DMS53 (cell line): ENCODE data around the gene PPP1R37.

Source experiments
- DNase-seq: peaks from one replicate; lab custom pipeline; 2025; lab: John Stamatoyannopoulos, UW

PPP1R37 gene

DNA sequence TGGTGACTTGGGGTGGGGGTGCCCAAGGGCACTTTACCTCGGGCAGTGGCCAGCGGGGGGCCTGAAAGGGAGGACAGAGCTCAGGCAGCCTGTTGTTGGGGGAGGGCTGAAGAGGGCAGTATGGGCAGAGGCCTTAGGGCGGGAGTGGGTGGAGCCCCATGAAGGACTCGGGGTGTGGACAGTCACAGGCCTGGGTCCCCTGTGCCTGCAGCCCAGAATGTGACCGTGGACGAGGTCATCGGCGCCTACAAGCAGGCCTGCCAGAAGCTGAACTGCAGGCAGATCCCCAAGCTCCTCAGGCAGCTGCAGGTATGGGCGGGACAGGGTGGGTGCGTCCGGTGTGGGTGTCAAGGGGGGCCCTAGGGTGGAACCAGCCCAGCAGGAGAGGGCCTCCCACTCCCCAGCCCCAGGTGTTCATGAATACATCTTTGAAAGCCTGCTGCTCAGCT lies 45.3 kb downstream of the PPP1R37 start:
- no peak for DNase-seq

DNA sequence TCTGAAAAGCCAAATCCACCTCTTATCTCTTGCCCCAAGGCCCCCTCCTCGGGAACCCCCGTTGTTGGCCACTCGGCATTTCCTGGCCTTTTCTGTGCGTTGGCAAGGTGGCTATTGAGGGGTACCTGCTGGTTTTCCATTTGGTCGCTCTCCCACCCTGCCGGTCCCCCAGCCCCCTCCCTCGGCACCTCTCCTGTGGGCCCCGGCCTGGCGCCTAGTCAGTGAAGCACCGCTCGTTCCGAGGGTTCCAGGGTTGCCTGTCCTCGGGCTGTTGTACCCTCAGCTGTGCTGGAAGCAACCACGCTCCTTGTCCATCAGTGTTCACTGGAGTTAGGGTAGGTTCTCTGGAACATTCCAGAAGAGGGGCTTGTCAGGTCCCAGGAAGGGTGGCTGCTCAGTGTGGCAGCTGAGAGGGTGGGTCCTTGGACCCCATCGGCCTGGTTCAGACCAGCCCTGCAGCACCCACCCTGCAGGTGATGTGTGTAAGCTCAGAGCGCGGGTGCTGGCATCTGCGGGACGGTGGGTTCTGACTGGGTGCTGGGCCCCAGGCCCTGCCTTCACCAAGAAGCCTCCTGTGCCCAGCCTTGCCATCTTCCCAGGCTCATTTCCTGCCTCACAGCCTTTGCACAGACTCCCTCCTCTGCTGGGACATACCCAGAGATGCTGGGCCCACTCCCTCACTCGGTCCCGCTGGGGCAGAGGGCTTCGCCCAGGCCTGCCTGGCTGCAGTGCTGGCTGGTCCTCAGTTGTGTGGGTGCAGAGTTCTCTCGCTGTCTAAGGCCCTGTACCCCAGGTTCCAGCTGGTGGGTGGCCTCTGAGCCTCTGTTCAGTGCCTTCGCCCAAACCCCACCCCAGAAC lies 46.5 kb downstream of the PPP1R37 start:
- no peak for DNase-seq

DNA sequence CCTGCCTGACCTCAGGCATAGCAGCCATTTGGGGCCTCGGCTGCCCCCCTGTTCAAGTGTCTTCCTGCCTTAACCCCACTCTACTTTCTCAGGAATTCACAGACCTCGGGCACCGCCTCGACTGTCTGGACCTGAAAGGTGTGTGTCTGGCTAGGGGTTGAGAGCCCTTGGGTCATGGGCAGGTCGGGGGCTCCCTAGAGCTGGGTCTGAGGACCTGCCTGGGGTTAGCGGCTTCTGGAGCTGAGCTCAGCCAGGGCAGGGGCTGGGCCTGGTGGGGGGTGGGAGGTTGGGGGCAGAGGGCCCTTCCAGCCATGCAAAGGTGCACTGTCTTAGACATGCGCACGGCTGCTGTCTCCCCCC lies 47.1 kb downstream of the PPP1R37 start:
- no peak for DNase-seq

DNA sequence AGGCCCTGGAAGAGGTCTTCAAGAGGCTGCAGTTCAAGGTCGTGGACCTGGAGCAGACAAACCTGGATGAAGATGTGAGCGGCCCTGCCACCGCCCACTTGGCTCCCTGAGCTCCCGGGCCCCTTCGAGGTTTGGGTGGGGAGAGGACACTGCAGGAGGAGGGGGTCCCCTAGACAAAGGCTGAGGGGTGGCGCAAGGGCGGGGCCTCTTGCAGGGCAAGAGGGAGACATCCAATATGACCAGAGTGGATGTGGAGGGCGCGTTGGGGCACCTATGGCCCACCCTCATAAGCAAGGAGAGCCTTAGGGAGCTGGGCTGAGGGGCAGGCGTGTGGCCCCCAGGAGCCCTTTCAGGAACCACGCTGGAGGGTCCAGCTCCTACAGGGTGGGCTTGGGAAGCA lies 47.6 kb downstream of the PPP1R37 start:
- DNase-seq, result no peak

DNA sequence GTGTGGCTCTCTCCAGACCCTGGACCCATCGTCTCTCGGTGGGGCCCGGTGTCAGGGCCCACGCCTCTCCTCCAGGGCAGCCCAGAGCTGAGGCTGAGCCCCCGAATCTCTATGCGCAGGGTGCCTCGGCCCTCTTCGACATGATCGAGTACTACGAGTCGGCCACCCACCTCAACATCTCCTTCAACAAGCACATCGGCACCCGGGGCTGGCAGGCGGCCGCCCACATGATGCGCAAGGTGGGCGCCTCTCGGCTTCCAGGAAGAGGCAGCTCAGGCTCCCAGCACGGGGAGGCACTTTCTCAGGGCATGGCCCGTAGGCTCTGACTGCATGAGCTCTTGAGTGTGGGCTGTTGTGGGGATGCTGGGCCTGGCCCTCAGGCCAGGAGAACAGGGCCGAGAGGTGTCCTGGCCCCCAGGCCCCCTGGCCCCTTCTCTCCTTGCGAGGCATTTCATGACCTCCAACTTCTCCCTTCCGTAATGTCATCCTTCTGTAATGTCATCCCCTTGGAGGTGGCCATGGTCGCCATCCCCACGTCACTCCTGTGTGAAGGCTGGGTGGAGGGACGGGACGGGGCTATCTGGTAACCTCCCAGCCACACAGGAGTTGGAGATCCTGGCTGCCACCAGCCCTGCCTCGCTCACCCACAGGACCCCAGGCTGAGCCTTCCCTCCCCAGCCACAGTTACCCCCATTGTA lies 48.4 kb downstream of the PPP1R37 start:
- DNase-seq, result no peak

DNA sequence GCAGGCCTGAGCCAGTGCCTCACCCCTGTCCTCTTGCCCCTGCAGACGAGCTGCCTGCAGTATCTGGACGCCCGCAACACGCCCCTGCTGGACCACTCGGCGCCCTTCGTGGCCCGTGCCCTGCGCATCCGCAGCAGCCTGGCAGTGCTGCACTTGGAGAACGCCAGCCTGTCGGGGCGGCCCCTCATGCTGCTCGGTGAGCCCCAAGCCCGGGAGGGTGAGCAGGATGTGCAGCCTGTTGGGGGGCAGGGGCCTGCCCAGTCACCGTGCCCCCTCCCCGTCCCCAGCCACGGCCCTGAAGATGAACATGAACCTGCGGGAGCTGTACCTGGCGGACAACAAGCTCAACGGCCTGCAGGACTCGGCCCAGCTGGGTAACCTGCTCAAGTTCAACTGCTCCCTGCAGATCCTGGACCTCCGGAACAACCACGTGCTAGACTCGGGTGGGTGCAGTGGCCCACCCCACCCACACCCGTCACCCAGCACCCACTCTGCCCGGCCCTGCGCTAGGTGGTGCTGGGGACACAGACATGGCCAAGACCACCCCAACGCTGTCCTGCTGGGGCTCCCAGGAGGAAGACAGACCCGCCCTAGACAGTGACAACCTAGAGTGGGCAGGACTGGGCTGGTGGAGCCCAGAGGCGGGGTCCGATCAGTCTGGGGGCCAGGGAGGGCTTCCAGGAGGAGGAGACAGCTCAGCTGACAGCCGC lies 49.2 kb downstream of the PPP1R37 start:
- DNase-seq, result no peak

DNA sequence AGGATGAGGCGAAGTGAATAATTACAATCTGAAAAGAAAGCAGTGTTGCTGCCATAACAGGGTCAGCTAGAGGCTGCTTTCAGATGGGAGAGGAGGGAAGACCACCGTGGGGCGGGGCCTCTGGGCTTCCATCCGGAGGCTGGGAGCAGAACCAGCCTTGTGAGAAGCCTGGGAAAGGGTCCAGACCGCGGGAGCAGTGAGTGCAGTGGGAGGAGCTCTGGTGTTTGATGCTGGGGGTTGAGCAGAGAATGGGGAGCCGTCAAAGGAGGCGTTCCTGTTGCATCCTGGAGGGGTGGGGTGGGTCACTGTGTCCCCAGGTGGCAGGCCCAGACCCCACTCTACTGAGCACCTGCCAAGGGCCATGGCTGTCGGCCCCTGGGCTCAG lies 49.7 kb downstream of the PPP1R37 start:
- DNase-seq, result no peak

DNA sequence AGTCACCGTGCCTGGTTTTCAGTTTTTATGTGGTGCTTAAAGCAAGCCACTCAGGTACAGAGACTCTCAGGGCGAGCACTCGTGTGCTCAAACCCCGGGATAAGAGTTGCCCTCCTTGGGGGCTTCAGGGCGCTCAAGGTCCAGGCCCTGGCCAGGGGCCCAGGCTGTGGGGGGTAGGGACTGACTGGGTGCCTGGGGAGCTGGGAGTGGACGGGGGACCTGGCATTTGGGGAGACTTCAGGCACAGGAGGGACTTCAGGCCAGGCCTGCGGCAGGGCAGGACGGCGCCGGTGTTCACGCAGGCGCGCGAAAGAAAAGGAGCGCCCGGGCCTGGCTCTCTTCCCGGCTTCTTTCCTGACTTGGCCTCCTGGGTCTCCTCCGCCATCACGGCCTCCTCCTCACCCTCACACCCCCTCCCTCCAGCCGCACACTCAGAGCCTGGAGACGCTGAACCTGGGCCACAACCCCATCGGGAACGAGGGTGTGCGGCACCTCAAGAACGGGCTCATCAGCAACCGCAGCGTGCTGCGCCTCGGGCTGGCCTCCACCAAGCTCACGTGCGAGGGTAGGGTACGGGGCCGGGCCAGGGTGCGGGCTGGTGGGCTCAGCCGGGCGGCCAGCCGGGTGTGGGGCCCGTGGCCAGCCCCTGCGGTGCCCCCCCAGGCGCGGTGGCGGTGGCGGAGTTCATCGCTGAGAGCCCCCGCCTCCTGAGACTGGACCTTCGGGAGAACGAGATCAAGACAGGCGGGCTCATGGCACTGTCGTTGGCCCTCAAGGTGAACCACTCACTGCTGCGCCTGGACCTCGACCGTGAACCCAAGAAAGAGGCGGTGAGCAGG lies 51.7 kb downstream of the PPP1R37 start:
- no peak for DNase-seq

DNA sequence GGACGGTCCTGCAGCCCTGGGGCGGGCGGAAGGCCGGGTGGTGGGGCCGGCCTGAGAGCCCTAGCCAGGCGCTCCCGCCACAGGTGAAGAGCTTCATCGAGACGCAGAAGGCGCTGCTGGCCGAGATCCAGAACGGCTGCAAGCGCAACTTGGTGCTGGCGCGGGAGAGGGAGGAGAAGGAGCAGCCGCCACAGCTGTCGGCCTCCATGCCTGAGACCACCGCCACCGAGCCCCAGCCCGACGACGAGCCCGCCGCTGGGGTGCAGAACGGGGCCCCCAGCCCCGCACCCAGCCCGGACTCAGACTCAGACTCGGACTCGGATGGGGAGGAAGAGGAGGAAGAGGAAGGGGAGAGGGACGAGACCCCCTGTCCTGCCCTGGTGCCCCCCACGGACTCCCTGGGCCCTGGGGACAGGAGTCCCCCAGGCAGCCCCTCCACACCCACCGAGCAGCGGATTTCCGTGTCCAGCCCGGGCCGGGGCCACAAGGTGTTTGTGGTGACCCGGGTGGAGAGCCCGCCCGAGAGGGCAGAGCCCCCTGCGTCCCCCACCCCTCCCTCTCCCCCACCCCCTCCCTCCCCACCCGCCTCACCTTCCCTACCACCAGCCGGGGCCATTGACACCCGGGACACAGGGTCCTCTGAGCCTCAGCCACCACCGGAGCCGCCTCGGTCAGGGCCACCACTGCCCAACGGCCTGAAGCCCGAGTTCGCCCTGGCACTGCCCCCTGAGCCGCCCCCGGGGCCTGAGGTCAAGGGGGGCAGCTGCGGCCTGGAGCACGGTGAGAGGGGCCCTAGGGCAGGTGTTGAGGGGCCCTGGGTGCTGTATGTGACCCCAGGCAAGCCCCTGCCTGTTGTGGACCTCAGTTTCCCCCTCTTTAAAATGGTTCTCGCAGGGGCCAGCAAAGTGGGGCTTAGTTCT lies 52.6 kb downstream of the PPP1R37 start:
- DNase-seq, result no peak

DNA sequence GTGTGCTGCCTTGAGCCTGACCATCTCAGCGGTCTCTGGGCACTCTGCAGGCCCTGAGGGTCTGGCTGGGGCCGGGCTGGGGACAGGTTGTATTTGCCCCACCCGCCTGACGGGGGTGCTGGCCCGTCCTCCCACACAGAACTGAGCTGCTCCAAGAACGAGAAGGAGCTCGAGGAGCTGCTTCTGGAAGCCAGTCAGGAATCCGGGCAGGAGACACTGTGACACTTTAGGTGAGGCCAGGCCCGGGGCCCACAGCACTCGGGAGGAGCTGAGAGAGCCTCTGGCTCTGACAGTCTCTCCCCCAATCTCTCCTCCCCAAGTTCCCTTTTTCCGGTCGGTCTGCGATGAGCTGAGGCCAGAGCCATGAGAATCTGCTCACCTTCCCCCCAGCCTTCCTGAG lies 53.3 kb downstream of the PPP1R37 start:
- no peak for DNase-seq

DNA sequence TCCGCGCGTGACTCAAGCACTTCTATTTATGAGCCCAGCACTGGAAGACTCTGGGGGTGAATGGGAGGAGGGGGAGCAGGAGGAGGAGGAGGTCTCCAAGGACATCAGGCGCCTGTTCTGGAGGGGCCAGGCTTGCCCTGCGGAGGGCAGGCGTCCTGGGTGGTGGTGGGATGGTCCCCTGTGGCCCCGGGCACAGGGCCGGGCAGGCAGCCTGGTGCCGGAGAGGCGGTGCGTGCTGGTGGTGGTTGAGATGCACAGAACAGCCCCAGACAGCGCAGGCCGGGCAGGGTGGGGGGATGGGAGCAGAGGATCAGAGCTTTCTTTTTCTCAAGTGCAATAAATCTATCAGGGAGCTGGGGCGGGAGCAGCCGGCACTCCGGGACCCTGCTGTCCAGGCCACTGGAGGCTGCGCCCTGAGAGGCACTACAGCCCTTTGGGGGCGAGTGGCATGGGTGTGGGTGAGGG lies 53.8 kb downstream of the PPP1R37 start:
- DNase-seq, result no peak

DNA sequence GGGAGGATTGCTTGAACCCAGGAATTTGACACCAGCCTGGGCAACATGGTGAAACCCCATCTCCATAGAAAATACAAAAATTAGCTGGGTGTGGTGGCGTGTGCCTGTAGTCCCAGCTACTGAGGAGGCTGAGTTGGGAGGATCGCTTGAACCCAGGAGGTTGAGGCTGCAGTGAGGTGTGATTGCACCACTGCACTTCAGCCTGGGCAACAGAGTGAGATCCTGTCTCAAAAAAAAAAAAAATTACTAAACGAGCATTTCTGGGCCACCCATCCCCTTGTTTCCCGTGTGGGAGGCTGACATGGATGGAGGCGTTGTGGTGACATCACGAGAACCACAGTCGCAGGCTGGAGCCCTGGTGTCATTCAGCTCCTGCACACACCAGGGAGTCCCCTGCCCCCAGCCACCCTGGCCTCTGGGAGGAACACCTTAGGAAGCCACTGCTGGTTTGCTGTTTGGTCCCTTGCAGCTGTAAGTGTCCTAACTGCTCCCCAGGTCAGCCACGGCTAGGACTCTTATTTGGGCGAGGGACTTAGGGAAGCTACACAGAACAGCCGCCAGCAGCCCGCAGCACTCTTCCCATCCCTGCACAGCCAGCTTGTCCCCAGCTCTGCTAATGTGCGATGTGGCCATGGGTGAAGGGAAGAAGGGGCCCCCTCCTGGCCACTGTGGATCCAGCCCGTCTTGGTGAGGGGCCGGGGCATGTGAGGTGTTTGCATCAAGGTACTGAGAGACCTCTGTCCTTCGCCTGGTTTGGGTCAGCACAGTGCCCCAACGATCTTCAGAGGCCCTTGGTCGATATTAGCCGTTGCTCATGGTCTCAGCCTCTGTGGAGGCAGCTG lies 55.1 kb downstream of the PPP1R37 start:
- DNase-seq, result no peak

DNA sequence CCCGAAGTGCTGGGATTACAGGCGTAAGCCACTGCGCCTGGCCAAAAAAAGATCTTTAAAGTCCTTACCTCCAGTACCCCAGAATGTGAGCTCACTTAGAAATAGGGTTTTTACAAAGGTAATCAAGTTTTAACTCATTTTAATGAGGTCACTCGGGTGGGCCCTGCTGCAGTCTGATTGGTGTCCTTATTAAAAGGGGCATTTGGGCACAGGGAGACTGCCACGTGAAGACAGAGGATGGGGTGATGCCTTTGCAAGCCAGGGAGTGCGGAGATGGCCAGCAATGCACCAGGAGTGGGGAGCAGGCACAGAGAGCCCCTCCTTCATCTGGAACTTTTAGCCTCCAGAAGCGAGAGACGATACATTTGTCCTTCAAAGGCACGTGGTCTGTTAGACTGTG lies 56.1 kb downstream of the PPP1R37 start:
- no peak for DNase-seq

DNA sequence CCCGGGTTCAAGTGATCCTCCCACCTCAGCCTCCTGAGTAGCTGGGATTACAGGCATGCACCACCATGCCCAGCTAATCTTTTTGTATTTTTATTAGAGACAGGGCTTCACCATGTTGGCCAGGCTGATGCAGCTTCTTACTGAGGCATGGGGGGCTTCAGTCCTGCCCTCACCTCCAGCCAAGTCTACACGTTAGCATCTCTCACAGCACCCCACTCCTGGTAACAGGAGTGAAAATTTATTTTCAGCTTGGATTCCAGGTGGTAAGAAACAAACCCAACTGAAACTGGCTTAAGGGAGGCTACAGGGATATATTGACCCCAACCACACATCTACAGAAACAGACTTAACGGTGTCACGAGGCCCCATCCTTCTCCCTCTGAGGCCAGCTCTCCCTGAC lies 57.2 kb downstream of the PPP1R37 start:
- DNase-seq, result no peak

DNA sequence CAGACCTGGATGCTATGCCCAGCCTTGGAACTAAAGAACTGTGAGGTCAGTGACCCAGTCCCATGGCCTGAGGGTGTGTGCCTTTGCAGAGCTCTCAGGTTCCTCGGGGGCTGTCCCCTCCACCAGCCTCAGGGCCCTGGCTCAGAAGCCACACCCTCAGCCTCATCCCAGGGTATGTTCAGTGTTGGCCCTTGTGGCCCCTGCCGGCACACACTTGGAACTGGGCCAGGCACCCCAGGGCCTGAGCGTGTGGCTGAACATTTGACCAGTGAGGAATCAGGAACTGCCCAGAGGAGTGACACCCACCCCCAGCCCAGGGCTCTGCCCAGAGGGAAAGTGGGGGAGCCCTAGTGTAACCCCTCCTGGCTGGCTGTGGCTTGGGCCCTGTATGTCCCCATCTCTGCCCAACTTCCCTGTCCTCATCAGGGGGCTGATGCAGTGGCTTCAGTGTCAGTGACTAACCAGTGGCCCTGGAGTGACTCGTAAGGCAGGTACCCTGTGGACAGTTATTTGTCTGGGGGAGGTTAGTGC lies 57.8 kb downstream of the PPP1R37 start:
- DNase-seq, result no peak

DNA sequence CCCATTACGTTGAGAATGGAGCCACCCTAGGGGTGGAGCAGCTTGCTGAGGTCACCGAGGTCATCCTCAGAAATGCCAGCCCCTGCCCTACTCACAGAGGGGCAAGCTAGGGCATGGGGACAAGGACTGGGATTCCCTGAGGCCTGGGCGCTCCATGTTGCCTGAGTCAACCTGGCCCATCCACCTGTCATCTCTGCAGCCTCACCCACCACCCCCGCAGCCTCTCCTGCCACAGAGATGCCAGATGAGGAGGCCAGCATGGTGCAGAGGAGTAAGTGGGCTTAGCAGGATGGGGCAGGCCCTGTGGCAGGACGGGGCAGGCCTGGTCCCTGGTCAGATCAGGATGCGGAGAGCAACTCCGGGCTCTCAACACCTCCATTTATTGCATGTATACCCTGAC lies 58.3 kb downstream of the PPP1R37 start:
- no peak for DNase-seq

DNA sequence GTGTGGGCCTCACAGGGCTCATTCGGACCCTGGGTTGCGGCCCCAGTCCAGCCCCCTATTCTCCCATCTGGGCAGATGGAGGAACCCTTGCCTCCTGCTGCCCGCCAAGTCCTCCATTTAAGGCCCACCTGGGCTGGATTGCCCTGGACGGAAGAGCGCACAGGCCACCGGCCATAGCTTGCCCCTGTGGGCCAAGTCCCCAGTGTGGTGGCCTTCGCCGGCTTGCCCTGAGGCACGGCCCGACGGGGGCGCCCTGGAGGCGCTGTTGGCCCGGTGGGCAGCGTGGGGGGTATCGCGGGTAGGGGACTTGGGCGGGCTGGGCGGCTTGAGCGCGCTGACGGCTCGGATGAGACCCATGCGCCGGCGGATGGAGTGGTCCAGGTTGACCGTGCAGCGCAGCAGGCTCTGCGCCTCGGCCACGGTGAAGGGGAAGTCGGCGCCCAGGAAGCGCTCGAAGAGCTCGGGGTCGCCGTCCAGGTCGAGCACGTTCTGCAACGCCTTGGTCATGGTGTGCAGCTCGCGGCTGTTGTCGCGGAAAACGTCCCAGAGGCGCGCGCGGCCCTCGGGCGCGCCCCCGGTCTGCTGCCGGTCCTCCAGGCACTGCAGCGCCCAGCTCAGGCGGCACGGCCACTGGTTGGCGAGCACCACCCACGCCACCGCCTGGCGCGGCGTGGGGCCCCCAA lies 59.0 kb downstream of the PPP1R37 start:
- DNase-seq, result no peak

DNA sequence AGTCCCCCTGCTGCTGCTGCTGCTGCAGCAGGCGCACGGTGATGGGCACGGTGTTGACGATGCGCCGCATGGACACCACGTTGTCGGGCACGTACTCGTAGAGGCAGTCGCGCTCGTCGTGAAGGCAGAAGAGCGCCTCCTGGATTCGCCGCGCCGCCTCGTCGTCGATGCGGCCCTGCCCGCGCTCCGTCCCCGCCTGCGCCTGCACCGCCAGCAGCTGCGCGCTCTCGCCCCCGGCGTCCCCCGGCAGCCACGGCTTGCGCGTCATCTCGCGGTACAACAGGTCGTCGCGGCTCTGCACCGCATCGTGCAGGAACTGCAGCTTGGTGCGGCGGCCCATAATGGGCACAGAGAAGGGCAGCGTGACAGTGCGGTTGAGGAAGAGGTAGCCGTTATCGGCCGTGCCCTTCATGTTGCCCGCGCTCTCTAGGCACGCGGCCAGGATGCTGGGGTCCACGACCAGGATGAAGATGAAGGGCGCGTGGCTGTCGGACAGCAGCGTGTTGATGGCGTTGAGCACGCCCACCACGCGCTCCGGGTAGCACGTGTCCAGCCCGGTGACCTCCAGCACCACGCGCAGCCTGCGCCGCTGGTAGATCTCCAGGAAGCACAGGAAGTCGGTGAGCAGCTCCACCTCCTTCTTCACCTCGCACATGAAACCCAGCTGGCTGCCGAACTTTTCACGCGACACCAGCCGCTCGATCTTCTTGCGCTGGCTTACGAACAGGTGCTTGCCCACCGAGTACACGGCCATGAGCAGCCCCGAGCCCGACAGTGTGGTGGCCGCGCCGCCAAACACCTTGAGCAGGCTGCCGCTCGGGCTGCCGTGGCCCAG lies 59.7 kb downstream of the PPP1R37 start:
- peak; percentile 87 for DNase-seq
